Gastrocnemius medialis (tissue), 4 donors: ENCODE measurements around the gene AIDA.

Source experiments
- POLR2A ChIP-seq, 2 donors: fragments of 450-650 bp; IDR thresholded peaks; one replicate each; pipeline ENCODE4 v1.6.1; 2017; ENCODE audit warnings: antibody characterized with exemption in 2 of 2, mild to moderate bottlenecking in 2 of 2, moderate library complexity in 2 of 2
- TF ChIP-seq, protein P1 (sequence below), 5 experiments: fragments of 450-650 bp in 3 of 5; fragments of 200-600 bp in 2 of 5; sonication (generic) in 2 of 5; IDR thresholded peaks in 4 of 5; conservative IDR thresholded peaks in 1 of 5; 1 replicate in 4 of 5; 2 replicates in 1 of 5; pipeline ENCODE4 v1.5.1; 2016 to 2019; ENCODE audit warnings: antibody characterized with exemption in 5 of 5, mild to moderate bottlenecking in 3 of 5, moderate library complexity in 3 of 5

DNA sequence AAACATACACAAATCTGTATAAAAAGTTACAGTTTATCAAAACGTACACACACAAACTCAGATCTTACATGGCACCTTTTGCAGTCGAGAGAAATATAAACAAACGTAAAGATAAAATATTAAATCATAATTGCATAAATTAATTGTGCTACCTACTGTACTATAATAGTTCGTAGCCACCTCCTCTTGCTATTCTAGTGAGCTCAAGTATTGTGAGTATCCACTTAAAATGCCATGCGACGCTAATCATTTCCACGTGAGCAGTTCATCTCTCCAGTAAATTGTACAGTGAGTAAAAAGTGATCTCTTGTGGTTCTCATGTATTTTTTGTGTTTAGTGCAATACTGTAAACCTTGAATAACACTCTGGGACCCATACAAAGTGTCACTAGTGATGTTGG lies 88.1 kb downstream of the AIDA start:
- TF ChIP-seq, protein P1, sequence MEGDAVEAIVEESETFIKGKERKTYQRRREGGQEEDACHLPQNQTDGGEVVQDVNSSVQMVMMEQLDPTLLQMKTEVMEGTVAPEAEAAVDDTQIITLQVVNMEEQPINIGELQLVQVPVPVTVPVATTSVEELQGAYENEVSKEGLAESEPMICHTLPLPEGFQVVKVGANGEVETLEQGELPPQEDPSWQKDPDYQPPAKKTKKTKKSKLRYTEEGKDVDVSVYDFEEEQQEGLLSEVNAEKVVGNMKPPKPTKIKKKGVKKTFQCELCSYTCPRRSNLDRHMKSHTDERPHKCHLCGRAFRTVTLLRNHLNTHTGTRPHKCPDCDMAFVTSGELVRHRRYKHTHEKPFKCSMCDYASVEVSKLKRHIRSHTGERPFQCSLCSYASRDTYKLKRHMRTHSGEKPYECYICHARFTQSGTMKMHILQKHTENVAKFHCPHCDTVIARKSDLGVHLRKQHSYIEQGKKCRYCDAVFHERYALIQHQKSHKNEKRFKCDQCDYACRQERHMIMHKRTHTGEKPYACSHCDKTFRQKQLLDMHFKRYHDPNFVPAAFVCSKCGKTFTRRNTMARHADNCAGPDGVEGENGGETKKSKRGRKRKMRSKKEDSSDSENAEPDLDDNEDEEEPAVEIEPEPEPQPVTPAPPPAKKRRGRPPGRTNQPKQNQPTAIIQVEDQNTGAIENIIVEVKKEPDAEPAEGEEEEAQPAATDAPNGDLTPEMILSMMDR (IDR thresholded peaks at IDR 0.05 in 4 of 5, conservative IDR thresholded peaks at IDR 0.05 in 1 of 5) = no peak
- no peak for TF ChIP-seq POLR2A (IDR thresholded peaks at IDR 0.05)
